ENCODE data around the gene LGI4. TPM values are rescaled to one million over a fixed set of nuclear protein-coding genes. Genes with fewer than 3 reads are reported as not detected.

Gene LGI4
- total RNA-seq, 1 donor from 2014 or later = 244 TPM

DNA sequence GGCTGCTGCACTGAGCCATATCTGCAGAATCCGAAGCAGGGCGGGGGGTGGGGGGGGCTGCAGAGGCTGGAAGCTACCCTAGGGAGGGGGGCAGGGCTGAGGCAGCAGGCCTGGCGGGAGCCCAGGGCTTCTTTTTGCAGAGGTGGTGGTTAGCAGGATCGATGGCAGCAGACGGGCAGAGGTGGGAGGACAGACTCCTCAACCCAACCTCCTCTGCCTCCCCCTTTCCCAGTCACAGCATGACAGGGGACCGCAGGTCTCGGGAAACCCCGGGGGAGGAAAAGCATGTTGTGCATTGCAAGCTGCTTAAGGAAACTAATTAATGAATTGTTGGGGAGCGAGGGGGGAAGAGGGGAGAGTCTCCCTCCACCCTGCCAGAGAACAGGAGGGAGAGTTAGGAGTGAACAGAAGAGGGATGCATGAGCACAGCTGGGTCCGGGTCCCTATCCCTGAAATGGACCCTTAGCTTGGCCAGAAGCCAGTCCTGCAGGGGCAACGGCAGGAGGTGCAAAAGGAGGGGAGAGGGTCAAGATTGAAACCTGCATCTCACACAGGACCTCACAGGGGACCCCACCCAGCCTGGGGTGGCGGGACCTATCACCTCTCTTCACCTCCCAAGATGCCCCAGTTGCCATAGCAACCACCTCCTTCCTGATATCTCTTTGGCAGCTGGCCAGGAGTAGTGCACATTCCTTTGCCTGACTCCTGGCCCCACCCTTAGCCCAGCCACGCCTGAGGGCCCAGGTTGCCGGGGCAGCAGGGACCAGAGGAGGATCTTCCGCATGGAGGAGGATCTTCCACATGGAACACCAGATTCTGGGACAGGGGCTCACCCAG lies 10.0 kb upstream of the LGI4 start:
- DNase-seq (ENCODE audit: low spot score) (no peak), ATAC-seq (no peak)

DNA sequence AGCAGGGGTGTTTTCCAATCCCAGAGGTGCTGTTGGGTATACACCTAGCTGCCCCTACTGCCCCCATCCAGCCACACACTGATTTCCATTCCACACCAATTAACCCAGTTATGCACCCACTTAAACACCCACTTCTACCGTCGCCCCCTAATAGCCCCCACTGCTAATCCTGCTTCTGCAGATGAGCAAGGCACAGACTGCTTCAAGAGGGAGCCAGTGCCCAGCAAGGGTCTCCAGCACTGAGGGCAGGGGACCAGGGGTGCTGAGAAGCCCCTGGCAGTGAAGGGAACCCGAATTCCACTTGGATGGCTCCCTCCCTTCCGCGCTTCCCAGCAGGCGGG lies 9.4 kb upstream of the LGI4 start:
- no peak for DNase-seq (ENCODE audit: low spot score)
- intact Hi-C loops (cut with DNase I) = loop anchor here (5.0 to 10.0 kb wide), 3 partner anchors 77 to 571 kb away; partner anchors contain the start of genes KMT2B and USF2
- no peak for ATAC-seq

More for the DNA sequence above, 10.0 kb upstream of the LGI4 start:
- intact Hi-C loops (cut with DNase I) = loop anchor here (5.0 to 10.0 kb wide), 3 partner anchors 78 to 570 kb away; partner anchors contain the start of genes KMT2B and USF2

DNA sequence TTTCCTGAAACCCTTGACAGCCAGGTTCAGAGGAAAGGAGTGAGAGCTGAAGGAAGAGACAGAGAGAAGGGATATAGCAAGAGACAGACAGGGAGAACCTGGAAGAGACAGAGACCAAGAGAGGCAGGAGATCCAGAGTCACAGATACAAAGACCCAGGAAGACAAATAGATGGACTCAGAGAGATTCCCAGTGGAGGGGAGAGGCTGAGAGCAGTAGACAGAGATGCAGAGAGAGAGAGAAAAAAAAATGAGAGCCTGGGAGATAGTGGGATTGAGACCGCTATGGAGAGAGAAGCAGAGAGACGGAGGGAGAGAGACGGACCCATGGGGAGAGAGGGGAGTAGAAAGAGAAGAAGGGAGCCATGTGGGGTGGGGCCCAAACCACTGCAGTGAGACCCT lies 9.0 kb upstream of the LGI4 start:
- intact Hi-C loops (cut with DNase I) = loop anchor here (5.0 to 10.0 kb wide), 3 partner anchors 77 to 571 kb away; partner anchors contain the start of genes KMT2B and USF2
- no peak for ATAC-seq

DNA sequence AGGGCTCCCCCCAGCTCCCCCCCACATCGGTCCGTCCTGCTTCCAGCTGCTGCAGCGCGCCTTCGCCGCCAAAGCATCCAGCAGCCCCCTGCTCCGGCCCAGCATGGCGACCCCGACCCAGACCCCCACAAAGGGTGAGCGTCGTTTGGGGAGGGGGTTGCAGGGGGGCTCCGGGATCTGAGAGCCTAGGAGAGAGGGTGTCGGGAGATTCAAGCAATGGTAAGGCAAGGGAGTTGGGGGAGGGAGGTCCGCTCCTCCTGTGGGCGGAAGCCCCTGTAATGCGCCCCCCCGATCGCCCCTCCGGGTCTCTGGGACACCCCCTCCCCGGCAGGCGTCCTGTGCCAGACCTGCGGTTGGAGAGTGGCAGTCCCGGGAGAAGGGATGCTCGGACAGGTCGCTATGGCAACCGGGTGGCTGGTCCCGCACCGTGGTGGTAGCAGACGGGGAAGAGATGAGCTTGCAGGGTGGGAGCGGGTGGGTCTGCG lies 8.4 kb upstream of the LGI4 start, which contains the start of gene FXYD7:
TSS of gene FXYD7 (plus strand) at position 25 of the 485 bp plus-strand sequence. CDS start at position 104, 79 bp downstream.
- intact Hi-C loops (cut with DNase I) = loop anchor here (5.0 to 10.0 kb wide), 3 partner anchors 76 to 572 kb away; partner anchors contain the start of genes KMT2B and USF2
- DNase-seq (ENCODE audit: low spot score) = no peak
- no peak for ATAC-seq

More for the DNA sequence above, 9.0 kb upstream of the LGI4 start:
- DNase-seq (ENCODE audit: low spot score) = no peak

DNA sequence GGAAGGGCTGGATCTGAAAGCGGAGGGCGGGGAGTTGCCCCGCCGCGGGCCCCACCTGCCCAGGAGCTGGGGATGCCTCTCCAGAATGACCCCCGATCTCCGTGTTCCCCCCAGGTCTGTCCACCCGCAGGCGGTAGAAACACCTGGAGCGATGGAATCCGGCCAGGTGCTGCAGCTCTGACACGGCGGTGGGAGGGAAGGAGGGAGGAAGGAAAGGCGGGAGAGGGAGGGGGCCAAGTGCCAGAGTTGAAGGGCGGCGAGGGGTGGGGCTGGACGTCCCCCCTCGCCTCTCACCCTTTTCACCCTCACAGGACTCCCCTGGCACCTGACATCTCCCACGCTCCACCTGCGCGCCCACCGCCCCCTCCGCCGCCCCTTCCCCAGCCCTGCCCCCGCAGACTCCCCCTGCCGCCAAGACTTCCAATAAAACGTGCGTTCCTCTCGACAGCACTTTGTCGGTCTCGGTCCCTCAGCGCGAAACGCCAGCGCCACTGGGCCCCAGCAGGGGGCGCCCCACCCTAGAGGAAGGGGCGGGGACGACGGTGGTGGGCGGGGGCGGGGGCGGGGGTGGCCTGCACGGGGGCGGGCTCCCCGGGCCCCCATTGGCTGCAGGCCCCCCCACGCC lies 7.9 kb upstream of the LGI4 start:
- ATAC-seq (no peak), DNase-seq (ENCODE audit: low spot score) (peak; percentile 77)
- intact Hi-C loops (cut with DNase I) = loop anchor here (5.0 to 10.0 kb wide), 3 partner anchors 75 to 572 kb away; partner anchors contain the start of genes KMT2B and USF2

DNA sequence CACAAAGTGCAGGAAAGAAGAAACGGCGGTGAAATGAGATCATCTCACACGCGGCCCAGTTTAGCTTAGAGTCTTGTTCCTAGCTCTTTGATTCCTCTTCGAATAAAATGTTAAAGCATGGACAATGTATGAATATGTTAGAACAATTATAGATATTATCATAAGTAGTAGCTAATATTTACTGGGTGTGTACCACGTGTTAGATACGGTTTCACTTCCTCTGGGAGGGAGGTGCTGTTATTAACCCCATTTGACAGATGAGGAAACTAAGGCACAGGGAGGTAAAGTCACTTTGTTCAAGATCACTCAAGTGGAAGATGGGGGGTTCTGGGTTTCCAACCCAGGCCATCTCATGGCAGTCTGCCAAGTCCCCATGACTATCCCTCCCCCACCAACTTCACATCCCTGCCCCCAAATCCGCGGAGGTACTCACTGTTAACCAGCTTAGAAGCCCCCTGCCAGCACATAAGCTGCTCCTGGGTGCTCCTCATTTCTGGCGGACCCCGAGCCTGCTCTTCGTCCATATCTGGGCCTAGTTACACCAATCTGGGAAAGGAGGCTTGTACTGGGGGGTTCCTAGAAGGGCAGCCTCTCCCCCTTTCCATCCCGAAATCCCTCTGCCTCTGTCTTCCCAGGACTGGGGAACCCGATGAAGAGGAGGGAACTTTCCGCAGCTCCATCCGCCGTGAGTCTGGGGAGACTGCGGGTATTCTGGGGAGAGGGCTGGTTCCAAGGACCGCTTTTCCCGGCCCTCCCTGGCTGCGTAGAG lies 7.2 kb upstream of the LGI4 start:
- ATAC-seq (no peak), DNase-seq (ENCODE audit: low spot score) (peak; percentile 76)
- intact Hi-C loops (cut with DNase I) = loop anchor here (5.0 to 10.0 kb wide), 3 partner anchors 75 to 573 kb away; partner anchors contain the start of genes KMT2B and USF2

DNA sequence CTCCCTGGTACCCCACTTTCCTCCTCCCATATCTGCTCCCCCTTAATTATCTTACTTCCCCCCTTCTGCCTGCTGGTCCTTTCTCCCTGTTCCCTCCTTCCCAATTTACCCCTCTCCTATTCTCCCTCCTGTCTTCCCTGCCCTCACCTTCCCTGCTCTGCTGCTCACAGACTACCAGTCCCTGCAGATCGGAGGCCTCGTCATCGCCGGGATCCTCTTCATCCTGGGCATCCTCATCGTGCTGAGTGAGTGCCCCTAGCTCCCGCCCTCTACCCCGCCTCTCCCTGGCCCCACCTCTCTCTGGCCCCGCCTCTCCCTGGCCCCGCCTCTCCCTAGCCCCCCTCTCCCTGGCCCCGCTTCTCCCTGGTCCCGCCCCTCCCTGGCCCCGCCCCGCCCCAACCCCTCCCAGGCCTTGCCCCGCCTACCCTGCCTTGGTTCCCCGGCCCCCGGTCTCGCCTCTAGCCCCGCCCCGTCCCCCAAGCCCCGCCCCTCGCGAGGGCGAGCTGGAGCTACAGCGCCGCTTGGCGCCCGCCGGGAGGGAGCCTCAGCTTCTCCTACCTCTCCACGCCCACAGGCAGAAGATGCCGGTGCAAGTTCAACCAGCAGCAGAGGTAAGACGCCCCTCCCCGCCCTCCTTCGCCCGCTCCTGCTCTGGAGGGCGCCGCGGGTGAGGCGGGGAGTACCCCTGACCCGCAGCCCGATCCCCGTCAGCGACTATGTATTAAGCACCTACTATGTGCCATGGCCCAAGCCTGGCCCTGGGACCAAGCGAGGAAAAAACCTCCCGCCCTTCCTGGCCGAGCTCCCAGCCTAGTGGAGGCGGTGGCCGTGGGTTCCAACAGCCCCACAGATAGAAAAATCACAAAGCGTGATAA lies 6.3 kb upstream of the LGI4 start:
- ATAC-seq = peak; percentile 79
- intact Hi-C loops (cut with DNase I) = loop anchor here (5.0 to 10.0 kb wide), 3 partner anchors 74 to 574 kb away; partner anchors contain the start of genes KMT2B and USF2

DNA sequence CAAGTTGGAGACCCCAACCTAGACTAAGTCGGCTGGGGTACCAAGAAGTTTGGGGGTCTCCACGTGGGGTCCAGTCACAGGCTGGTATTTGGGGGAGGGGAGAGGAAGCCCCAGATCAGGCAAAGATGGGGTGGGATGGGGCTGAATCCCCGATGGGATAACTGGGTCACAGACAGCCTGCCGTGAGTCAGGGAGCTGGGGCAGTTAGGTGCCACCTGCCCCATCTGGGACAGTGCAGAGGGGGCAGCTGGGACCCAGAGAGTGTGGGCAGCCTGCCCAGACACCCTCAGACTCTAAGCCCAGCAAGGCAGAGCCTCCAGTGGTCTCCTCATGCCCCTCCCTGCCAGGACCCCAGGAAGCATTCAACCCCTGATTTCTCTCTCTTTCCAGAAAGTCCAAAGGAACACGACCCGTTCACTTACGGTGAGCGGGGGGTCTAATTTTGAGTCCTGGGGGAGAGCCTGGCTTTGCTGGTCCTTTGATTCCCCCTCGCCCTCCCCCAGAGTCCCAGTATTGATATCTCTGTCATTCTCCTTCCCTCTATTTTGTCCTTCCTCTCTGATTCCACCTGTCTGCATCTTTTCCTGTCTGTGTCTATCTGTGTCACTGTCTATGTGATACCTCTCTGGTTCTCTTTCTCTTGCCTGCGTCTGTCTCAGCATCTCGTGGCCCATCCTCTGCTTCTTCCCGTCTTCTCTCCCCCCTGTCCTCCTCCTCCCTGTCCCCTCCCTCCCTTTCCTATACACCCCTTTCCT lies 5.5 kb upstream of the LGI4 start:
- intact Hi-C loops (cut with DNase I) = loop anchor here (5.0 to 10.0 kb wide), 3 partner anchors 73 to 574 kb away; partner anchors contain the start of genes KMT2B and USF2
- no peak for ATAC-seq
- DNase-seq (ENCODE audit: low spot score) = no peak

More for the DNA sequence above, 6.3 kb upstream of the LGI4 start:
- DNase-seq (ENCODE audit: low spot score) = peak; percentile 98

DNA sequence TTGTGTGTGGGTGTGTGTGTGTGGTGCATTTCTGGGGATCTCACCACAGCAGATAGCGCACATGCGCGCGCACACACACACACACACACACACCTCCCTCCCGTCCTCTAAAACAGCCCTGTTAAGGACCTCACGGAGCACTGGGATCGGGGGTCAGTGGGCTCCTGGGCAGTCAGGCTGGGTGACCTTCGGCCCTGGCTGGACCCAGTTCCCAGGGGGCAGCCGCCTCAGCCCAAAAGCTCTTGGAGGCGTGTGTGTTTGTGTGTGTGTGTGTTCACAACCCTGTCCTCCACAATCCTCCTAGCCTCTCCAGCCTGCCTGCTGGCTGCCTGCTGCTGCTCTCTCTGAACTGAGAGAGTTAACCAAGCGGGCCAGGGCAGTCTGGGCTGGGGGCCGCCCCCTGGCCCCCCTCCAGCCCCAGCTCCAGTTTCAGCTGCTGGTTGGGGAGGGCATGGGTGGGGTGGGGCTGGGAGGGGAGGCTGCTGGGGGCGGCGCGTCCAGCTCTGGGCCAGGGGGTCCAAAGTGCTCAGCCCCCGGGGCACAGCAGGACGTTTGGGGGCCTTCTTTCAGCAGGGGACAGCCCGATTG lies 3.5 kb upstream of the LGI4 start, which contains the start of gene FXYD1:
TSS of gene FXYD1 (plus strand) at position 520 of the 588 bp plus-strand sequence. CDS start 1,256 bp downstream, outside the sequence.
- intact Hi-C loops (cut with DNase I) = no loop called here
- ATAC-seq (peak; percentile 41), DNase-seq (ENCODE audit: low spot score) (peak; percentile 84)

DNA sequence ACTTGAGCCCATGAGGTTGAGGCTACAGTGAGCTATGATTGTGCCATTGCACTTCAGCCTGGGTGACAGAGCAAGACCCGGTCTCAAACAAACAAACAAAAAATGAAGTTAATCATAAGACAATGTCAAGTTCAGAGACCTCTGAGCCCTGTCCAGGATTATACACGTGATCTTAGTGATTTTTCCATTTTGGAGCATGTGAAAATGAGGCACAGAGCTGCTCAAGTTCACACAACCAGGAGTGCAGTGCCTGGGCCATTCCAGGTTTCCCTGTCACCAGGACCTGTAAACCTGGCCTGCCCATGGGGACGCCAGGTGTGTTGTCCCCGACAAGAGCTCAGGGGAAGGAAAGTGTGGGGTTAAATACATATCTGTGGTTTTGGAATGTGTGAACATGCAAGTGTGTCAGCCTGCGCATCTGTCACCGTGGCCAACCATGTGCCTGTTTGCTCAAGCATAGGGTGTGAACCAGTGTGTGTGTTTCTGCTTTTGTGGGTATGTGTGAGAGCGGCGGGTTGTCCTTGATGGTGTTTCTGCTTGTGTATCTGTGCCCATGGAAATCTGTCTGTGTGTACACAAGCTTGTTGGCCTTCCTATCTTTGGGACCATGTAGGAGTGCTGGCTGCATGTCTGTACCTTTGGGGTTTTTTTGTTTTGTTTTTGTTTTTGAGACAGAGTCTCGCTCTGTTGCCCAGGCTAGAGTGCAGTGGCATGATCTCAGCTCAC lies 2.3 kb upstream of the LGI4 start:
- DNase-seq (ENCODE audit: low spot score) (no peak), ATAC-seq (no peak)
- intact Hi-C loops (cut with DNase I) = no loop called here

DNA sequence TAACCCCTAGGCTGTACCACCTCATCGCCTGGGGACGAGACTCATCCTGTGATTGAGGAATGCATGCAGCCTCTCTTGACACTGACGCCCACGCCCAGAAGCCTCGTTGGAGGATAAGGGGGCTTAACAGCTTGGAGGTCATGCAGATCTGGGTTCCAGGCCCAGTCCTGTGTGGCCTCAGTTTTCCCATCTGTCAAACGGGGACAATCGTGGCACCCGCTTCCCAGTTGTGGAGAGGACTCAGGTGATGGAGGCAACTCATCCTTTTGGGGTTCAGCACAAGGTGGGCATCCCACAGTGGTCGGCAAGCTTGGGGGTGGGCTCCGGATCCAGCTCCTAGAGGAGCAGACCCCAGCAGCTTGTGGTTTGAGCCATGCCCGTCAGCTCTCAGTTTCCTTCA lies 1.4 kb upstream of the LGI4 start:
- intact Hi-C loops (cut with DNase I) = no loop called here
- DNase-seq (ENCODE audit: low spot score) = no peak
- ATAC-seq = no peak

DNA sequence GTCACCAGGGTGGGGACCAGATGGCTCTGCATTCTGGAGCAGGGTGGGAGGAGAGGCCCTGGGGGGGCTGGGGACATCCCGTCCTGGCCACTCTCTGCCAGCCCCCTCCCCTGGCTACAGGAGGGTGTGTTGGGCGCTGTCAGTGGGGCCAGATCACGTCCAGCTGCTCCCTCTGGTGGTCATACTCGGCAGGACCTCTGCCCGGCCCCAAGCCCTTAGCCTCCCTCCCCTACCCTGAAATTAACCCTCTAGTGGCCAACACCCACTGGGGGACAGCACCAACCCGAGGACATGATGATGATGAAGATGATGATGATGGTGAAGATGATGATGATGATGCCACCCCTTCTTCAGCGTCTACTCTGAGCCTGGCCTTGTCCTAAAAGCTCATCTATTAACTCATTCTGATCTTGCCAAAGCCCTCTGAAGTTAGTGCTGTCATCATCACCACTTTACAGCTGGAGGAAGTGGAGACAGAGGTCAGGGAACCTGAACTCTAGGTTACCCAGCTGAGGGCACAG lies 590 bp upstream of the LGI4 start:
- ATAC-seq = peak; percentile 64
- peak; percentile 95 for DNase-seq (ENCODE audit: low spot score)
- intact Hi-C loops (cut with DNase I) = no loop called here

DNA sequence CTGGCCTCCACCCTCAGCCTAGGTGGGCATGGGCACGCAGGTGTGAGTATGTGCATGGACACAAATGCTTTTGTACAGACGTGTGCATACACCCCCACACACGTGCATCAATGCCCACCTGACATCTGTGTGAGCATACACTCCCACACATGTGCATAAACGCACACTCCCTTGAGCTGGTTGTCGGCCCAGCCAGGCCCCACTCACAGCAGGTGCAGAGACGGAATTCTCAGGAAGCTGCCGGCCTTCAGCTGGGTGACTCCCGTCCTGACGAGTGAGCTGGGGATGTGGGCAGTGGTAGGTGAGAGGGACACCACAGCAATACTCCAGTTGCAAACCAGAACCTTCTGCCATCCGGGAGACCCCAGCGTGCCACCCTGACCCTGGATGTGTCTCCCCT lies 1.0 kb downstream of the LGI4 start:
- no peak for ATAC-seq
- no peak for DNase-seq (ENCODE audit: low spot score)
- intact Hi-C loops (cut with DNase I) = no loop called here

DNA sequence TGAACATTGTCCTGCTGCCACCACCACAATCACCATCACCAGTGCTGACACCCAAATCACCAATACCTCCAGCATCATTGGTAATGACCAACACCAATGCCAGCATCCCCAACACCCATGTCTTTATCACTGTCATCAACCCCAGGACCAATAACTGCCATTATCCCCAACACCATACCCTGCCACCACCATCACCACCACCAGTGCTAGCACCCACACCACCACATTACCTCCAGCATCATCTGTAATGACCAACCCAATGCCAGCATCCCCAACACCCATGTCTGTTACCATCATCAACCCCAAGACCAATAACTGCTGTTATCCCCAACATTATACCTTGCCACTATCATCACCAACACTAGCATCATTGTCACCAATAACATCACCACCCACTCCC lies 2.6 kb downstream of the LGI4 start:
- intact Hi-C loops (cut with DNase I) = no loop called here
- no peak for ATAC-seq

DNA sequence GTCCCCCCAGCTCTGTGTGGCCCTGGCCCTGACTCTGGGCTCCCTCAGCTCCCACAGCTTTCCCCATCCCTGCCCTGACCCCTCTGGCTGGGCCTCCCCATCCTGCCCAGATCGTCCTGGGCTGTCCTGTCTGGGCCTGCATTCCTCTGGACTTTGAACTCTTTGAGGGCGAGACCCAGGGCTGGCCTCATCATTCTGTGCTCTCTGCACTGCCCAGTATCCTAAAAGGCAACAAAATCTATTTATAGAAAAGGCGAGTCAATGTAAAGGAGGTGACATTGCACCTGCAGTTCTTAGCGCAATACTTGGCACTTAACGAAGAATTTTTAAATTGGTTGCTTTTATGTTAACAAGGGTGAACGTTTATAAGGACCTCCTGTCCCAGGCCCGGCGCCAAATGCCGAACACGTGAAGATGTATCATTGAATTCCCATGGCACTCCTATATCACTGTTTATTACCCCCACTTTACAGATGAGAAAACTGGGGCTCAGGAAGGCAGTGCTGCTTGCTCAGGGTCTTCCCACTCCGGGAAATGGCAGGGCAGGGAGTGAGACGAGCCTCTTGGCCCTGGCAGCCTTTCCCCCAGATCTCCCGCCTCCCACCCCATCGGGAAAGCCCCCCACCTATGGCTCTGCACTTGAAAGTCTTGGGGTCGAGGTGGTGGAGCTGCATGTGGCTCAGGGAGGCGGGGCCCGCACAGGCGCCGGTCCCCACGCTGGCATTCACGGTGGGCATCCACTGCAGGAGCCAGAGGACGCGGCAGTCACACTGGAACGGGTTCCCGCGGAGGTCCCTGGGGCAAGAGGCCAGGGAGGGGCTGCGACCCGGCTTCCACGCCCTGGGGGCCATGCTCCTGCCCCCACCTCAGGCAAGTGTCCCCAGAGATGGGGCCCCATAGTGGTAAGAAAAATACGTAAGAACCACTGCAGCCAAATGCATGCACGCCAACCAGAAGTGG lies 3.8 kb downstream of the LGI4 start:
- DNase-seq (ENCODE audit: low spot score) = no peak
- intact Hi-C loops (cut with DNase I) = no loop called here
- ATAC-seq = no peak

More for the DNA sequence above, 2.6 kb downstream of the LGI4 start:
- DNase-seq (ENCODE audit: low spot score) = no peak
